ENCODE results near the gene RABGGTB.
"Not testable (repeated sequence)": the region's sequence is repeated elsewhere in the genome, so short reads cannot be mapped to it uniquely, and the experiment has no call there.

RABGGTB gene

DNA sequence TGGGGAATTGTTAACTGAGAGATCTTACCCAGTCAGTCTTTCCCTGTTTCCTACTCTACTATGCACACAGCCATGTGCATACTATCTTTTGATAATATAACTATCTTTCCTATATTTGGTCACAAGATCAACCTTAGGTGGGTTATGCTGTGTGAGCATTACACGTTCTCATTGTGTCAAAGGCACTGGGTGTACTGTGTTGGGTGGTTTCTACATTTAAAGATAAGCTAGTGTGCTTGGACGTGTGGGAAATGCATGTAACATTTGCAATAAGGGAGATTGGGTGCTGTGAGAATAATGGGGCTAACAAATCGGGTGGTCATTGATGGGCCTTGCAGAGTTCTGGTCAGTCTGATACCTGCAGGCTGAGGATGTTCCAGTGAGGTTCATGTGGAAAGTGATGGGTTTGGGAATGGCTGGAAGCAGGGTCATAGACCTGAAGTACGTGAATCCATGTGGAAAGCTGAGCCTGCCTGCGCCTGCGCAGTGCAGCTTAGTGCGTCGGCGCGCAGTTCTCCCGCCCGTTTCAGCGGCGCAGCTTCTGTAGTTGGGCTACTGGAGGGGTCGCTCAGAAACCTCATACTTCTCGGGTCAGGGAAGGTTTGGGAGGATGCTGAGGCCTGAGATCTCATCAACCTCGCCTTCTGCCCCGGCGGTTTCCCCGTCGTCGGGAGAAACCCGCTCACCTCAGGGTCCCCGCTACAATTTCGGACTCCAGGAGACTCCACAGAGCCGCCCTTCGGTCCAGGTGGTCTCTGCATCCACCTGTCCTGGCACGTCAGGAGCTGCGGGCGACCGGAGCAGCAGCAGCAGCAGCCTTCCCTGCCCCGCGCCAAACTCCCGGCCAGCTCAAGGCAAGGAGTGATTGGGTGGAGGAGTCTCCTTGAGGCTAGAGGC lies 10.6 kb downstream of the RABGGTB start, which contains the start of gene MSH4:
MSH4 (plus strand) TSS at position 507 of the 897 bp plus-strand sequence; CDS start at position 611, 104 bp downstream.
- DNase-seq = peak; percentile 24

DNA sequence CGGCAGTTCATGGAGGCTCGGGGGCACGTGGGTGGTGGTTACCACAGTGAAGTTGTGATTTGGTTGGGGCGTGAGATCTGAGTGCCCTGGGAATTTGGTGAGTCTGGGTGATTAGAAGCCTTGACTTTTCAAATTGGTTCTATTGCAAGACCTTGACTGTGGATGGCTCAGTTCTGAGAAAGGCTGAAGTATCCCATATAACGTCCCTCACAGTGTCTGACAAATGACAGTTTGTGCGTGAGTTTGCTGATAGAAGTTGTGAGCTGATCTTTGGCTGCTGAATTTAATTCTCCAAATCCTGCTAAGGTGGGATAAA lies 11.2 kb downstream of the RABGGTB start:
- no peak for DNase-seq

GRCh38 chr1:75797606-75798216 lies 11.7 kb downstream of the RABGGTB start:
- DNase-seq = no peak

- not testable (repeated sequence) for DNase-seq
Observed at GRCh38 chr1:75801480-75801879, 15.4 kb downstream of the RABGGTB start.

DNA sequence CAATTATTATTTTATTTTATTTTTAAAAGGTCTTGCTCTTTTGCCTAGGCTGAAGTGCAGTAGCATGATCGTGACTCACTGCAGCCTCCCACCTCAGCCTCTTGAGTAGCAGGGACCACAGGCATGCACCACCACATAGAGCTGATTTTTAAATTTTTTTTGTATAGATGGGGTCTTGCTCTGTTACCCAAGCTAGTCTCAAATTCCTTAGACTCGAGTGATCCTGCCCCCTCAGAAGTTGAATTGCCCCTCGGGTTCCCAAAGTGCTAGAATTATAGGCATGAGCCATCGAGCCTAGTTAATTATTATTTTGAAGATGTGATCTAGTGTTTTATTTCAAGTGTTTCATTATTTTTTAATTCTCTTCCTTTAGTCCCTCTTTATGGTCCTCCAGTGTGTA lies 22.9 kb downstream of the RABGGTB start:
- no peak for DNase-seq

DNA sequence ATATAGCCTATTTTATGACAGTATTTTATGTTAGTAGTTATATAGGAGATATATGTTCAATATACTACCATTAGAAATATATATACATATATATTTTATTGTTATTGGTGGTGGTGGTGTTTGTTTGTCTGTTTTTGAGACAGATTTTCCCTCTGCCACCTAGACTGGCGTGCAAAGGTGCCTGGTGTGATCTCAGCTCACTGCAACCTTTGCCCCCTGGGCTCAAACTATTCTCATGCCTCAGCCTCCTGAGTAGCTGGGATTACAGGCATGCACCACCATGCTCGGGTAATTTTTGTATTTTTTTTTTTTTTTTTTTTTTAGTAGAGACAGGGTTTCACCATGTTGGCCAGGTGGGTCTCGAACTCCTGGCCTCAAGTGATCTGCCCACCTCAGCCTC lies 24.1 kb downstream of the RABGGTB start:
- not testable (repeated sequence) for DNase-seq

- no peak for DNase-seq
Observed at GRCh38 chr1:75811211-75811981, 25.3 kb downstream of the RABGGTB start.

- DNase-seq = no peak
Observed at GRCh38 chr1:75812065-75812464, 26.0 kb downstream of the RABGGTB start.

DNA sequence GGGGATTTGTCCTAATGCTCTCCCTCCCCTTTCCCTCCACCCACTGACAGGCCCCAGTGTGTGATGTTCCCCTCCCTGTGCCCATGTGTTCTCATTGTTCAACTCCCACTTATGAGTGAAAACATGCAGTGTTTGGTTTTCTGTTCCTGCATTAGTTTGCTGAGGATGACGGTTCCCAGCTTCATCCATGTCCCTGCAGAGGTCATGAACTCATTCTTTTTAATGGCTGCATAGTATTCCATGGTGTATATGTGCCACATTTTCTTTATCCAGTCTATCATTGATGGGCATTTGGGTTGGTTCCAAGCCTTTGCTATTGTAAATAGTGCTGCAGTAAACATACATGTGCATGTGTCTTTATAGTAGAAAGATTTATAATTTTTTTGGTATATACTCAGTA lies 37.5 kb downstream of the RABGGTB start:
- DNase-seq = not testable (repeated sequence)

DNA sequence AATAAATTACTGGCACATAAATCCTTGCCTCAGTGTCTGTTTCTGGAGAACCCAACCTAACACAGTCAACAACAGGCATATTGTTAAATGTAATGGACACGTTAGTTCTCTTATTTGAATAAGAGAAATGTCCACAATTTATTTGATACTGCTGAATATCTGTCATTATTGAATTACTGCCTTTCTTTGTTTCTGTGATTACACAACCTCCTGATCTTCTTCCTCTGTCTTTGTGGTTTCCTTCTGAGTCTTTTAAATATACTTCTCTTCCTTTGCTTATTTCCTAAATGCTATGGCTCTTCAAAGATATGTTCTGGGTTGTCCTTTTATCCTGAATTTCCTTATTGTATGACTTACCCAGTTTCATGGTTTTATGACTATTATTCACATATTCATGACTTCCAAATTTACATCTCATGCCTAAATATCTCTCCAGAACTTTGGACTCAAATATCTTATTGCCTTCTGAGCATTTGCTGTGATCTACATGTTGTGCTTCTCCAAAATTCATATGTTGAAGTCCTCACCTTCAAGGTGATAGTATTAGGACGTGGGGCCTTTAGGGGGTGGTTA lies 50.6 kb downstream of the RABGGTB start:
- no peak for DNase-seq

GRCh38 chr1:75838079-75838478 lies 52.0 kb downstream of the RABGGTB start:
- no peak for DNase-seq

GRCh38 chr1:75841421-75841820 lies 55.4 kb downstream of the RABGGTB start:
- no peak for DNase-seq

All from NCI-H226 (cell line).